Stimulated activated CD4-positive, alpha-beta T cell treated with anti-CD3 and anti-CD28 coated beads, Interleukin-15, amount 100 ng/mL, for 1 hour (primary cell): ENCODE data around the gene ADH6.
"Not testable (repeated sequence)": the region's sequence is repeated elsewhere in the genome, so short reads cannot be mapped to it uniquely, and the experiment has no call there.

Source experiments
- DNase-seq, 2 donors: peaks; one replicate each; pipeline ENCODE4 v3.0.0-alpha.2; 2020; ENCODE audit warnings: low read depth in 1 of 2, low spot score in 1 of 2

The ADH6 gene

DNA sequence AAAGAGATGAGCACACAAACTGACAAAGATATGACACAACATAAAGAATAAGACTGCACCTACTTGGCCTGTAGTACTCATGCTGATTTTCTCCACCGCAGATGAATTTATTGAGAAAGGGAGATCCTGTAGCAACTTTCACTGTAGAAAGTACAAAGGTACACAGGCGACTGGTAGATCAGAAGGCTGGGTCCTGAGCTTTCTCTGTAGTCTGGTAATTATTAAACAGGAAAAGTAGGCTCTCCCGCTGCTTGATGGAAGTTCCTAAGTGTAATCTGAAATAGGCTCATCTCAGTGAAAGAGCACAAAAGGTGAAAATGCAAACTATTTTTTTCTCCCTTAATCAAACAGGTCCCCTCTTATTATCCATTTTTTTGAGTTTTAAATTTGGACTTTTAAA is at the start of gene ADH6:
ADH6 (minus strand) TSS at position 175 of the 400 bp plus-strand sequence; CDS start at position 81, 94 bp downstream.
- DNase-seq: no peak

DNA sequence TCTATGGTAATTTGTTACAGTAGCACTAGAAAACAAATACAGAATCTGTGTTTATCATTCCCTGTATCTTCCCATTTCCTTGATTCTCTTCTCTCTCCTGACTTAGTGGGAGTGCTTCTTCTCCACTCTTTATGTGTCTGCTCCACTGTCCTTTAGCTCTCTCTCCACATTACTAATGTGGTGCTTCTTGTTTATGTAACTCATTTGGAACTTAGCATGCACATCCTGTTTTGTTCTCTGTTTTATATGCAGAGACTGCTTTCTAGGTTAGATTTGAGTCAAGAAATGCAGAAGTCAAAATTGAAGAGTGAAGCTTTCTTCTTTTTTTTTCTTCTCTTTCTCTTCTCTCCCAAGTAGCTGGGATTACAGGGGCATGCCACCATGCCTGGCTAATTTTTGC is 45.9 kb upstream of the ADH6 start:
- no peak for DNase-seq

DNA sequence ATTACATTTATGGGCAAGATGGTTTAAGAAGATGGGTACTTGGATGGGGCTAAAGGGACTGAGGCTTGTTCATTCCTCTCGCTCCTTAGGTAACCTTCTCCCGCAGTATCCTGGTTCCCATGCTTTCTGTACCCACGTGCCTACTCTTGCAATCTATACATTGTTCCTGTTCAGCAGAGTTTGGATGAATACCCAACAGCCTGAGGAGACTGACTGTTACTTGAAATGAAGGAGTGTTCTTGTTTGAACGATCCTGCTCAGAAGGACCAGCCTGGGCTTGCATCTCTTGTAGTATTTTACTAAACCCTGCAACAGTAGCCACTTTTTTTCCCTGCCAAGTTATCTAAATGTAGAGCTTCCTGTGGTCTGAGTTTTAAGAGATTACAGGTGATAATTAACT is 33.7 kb upstream of the ADH6 start:
- DNase-seq: no peak

DNA sequence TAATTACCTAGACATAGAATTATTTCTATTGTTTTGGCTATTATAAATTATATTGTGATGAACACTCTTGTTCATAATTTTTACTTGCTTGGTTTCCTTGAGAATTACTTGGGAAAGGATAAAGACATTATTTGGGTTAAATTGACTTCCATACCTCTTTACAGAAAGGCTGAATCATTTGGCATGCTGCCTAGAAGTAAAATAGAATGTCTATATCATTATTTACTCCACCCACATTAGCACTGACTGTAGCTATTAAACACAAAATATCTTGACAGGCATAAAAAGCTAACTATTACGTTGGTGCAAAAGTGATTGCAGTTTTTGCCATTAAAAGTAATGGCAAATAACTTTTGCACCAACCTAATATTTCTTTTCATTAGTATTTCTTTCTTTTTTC is 29.7 kb upstream of the ADH6 start:
- no peak for DNase-seq

DNA sequence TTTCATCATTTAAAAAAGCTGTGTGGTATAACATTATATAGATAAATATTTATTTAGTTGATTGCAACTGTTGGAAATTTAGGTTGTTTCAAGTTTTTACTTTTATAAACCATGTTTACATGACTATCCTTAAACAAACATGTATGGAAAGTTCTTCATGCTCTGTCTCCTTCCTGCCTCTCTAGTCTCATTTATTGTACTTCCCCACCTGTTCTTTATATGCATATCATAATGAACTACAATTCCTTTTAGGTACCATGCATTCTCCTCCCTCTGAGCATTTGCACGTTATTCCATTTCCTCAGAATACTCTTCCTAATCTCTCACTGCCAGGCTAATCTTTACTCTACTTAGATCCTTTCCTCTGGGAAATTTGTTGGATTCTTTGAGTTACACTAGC is 16.9 kb upstream of the ADH6 start:
- DNase-seq: no peak

DNA sequence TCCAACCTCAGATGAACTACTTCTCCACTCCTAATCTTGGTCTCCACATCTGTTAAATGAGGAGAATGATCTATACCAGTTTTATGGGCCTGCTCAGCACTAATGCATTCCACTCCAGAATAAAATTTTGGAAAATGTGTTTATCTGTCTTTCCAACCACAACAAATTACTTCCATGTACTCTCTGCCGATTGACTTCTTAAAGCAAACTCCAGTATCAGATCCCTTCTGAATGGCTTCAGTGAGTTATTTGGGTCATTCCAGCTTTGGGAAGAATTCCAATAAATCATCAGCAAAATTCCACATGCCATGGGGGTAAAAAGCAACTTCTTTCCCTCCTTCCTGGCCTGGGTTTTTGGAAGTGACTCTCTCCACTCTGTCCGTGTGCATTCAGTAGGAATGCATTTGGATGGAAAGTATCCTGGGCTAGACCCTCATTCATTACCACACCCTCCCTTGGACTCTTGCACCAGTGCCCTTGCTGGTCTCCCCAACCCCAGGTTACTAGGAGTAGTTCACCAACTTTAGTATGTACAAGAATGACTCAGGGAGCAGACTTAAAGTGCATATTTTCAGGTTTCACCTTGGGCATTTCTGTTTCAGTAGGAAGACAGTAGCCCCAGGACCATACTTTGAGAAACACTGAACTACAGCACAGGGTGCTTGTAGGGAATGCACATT is 15.4 kb upstream of the ADH6 start:
- DNase-seq: no peak

DNA sequence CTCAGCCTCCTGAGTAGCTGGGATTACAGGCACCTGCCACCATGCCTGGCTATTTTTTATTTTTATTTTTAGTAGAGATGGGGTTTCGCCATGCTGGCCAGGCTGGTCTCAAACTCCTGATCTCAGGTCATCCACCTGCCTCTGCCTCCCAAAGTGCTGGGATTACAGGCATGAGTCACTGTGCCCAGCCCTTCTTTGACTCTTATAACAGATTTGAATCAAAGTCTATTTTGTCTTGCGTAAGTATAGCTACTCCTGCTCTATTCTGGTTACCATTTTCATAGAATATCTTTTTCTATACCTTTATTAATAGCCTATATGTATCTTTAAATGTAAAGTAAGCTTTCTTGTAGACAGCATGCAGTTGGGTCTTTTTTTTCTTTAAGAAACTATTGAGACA is 14.4 kb upstream of the ADH6 start:
- DNase-seq: not testable (repeated sequence)

DNA sequence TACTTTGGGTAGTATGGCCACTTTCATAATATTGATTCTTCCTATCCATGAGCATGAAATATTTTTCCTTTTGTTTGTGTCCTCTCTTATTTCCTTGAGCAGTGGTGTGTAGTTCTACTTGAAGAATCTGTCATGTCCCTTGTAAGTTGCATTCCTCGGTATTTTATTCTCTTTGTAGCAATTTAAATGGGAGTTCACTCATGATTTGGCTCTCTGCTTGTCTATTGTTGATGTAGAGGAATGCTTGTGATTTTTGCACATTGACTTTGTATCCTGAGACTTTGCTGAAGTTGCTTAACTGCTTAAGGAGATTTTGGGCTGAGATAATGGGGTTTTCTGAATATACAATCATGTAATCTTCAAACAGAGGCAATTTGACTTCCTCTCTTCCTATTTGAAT is 9.7 kb upstream of the ADH6 start:
- not testable (repeated sequence) for DNase-seq

DNA sequence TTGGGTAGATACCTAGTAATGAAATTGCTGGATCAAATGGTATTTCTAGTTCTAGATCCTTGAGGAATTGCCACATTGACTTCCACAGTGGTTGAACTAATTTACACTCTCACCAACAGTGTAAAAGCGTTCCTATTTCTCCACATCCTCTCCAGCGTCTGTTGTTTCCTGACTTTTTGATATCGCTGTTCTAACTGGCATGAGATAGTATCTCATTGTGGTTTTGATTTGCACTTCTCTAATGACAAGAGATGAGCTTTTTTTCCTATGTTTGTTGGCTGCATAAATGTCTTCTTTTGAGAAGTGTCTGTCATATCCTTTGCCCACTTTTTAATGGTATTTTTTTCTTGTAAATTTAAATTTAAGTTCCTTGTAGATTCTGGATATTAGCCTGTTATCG is 8.6 kb upstream of the ADH6 start:
- not testable (repeated sequence) for DNase-seq

DNA sequence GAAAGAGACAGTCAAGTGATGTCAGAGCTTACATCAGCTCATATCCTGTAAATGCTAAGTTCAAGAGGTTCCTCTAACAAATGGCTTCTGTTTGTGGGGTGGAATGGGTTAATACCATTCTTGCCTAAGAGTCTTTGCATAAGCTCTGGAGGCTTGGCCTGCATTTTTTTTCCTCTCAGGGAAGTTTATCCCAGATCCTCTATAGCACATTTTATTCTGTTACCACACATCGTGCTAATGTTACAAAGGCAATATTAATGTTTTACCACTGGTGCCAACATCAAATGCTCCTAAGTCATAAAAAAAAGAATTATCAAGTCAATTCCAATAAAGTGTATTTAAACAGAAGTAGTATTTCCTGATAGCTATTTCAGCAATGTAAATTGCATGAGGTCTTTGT is 2.9 kb upstream of the ADH6 start:
- DNase-seq: no peak

DNA sequence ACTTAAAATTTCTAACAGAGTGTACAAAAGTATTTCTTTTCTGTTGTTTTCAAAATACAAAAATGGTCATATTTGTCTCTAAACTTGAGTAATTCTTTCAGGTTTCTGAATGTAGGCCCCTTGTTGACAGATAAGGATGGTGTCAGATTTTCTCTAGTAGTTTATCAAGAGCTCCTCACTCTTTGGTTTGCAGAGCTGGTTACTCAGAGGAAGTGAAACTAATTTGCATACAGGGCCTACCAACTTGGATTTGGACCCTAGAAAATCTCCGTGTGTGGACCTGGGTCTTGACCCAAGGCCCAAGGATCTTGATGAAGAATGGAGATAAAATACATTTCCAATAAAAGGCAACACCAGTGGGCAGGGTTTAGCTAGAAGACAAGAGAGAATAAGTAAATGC is 433 bp upstream of the ADH6 start:
- no peak for DNase-seq

DNA sequence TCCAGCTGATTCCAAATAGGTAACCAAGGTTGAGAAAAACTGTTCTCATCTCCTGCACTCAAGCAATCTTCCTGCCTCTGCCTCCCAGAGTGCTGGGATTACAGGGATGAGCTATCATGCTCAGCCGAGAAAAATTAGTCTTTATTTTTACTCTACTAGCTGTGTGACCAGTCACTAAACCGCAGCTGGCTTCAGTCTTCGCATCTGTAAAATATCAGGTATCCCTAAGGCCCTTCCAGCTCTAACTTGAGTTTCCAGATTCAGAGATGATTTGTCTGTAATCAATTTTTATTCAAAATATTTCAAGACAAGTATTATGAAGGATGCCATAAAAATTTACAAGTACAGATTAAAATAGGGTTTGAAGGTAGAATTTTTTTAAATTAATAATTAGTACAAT is 3.5 kb downstream of the ADH6 start:
- no peak for DNase-seq

DNA sequence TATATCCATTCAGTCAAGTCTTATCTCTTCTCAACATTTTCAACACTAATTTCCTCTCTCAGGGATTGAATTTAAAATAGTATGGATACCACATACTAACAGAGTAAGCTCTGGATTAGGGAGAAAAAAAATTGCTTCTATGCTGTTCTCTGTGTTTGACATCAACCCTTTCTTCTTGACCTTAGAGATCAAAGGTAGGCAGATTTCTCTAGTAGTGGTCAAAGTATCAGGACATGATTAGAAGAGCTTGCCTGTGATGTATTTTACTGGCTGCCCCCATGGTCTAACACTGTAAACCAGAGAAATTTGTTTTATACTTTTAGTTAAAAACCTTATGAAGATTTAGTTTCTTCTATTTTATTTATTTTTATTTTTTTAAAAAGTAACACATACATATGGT is 8.3 kb downstream of the ADH6 start:
- DNase-seq: no peak

DNA sequence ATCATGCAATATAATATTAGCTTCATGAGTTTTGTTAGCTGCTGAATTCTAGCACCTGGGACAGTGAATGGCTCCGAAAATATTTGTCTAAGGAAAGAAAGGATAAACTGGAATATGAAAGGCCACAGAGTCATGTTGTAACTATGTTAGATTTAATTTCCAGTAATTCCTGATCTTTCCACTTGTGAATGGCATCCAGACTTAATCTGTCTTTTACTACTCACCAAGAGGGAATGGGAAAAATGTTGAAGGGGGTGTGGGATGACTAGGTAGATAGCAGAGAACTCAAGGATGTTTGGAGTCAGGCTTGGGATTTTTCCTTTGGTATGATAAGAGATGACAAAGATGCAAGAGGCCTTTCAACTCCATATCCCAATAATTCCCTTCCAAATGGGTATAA is 9.4 kb downstream of the ADH6 start:
- no peak for DNase-seq

DNA sequence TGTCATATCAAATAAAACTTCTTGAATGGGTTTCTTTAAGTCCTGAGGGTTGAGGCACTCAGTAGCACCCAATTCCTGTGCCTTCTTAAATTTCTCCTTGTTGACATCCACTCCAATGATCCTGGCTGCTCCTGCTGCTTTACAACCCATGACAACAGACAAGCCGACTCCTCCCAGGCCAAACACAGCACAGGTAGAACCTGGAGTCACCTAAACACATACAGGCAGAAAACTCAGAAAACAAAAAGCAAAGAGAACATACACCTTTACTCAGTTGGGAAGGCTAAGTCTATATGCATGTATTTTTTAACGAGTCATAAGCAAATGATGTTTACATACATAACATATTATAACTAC is 10.3 kb downstream of the ADH6 start:
- no peak for DNase-seq

DNA sequence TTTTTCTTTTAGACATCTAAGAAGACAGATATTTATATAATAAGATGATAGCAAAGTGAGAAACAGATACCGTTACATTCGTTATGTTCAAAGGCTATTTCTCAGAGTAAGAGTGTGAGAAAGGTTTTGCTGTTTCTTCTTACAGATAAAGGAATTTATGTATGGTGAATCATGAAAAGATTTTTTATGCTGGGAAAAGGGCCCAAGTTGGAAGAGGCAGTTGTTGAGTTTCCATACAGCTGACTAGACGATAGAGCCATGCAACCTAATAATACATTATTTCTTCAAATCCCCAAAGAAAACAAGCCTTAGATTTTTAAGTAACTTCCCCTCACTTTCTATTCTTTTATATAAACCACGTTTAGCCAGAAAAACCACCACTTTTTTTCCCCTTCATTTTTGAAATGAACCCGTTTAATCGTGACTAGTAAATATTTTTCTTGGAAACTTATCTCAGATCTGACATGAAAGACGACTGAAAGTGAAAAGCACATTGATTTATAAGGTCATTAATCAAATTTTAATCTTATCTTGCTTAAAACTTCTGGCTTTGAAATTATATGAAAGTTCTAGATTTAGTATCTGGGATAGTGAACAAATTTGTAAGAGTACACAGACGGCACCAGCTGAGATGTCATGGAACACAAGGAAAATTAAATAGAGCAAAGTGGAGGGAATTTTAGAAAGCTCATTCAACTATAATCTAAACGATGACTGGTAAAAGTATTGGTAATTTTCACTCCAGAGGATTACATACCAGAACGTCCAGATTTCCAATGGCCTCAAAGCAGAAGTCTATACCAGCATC is 10.9 kb downstream of the ADH6 start:
- DNase-seq: no peak

DNA sequence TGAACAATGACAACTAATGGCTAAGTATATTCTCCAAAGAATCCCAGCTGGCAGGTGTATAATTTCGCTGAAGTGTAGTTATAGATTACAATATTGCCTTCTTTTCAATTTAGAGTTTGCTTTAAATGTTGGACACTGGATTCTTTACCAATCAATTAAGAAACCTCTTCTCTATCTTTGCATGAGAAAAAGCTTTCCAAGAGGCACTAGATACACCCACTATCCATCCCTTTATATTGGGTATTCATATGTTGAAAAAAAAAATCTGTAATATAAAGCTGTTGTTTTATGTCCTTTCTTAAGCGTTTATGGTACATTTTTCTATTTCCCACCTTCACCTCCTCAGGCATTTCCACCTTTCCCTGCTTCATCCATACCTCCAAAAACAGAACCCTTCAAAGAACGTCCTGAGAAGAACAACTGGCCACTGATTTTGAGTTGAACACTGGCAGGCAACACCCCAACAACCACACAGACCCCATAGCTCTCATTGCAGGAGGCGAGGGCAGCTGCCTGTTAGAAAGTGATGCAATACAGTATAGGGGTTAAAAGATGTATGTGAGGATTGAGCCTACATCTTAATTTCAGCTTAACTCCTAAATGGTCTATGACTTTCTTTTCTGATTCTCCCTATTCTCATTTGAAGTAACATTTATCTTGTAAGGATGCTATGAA is 11.8 kb downstream of the ADH6 start:
- DNase-seq: no peak

DNA sequence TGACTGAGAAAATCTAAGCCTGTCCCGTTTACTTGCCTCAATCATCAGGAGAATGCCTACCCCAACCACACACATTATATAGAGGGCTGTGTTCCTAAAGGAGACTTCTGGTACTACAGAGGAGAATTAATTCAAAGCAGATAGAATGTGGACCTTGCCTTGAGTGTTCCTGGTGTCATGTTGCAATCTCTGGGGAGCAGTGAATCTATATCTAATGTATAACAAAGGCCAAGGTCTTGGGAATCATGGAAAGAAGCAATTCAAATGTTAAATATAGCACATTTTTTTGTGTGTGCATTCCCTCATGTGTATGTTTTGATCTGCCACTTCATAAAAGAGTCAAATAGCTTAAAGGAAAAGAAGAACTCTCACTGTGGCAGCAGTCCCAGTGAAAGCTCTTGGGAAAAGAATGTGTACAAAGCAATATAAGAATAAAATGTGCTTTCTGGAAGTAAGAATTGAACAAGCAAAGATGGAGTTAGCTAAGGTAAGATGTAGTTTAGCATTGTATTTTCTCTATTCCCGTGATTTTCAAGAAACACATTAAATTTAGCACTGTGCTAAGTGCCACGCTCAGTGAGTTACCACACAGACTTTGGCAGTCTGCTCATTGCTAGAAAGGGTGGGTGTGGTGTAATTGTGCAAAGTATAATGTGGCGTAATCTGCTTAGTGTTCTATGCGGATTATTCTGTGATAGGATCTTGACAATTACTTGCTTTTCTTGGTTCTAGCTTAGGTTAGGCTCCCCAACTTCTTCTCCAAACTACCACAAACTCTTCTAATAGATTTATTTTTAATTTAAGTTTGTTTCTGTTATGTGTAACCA is 13.7 kb downstream of the ADH6 start:
- no peak for DNase-seq

DNA sequence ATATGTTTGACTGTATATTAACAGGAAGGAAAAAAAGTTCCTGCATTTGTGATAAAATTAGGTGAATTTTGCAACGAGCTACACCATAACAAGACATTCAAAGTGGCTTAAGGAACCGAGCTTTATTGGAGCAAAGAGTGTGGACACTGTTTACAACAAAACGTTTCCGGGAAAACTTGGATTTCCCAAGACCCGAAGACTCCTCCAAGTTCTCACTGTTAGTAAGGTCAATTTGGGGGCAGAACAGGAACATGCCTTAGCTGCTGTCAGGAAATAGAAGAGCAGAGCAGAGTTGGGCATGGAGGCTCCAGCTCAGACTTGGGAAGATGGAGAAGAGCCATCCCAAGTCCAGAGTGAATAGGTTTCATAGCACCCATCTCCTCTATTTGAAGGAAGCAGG is 16.5 kb downstream of the ADH6 start:
- no peak for DNase-seq

DNA sequence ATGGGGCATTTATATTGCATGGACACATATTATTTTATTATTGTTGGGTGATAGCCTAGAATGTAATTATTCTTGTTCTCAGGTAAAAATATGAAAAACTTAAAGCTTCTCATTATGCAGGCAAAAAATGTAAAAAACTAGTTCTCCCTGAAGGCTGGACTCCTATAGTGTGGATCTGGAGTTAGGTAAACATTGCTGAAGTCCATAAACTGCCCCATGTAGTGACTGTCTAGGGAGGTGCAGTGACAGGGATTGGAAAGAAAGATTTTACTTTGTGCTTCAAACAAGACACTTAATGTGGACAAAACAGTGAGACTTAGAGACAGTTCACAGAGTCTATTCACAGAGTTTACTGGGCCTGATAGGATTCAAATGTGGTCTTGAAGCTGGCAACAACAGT is 17.0 kb downstream of the ADH6 start:
- DNase-seq: no peak

DNA sequence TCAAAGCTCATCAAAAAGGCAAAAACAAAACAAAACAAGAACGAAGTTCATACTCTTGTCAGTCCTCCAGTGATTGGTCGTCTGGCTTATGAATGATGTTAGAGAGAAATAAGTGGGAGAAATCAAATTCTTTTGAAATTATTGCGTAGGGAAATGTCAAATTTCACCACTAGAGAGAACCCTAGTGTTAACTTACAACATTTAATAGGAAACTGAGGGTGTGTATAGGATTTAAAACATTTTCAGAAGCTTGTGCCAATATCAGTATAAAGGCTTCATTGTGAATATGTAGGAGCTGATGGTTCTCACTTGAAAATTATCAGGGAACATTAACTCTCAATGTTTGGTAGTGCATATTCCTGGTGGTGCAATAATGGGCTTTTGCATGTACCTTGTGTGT is 17.4 kb downstream of the ADH6 start:
- DNase-seq: no peak

DNA sequence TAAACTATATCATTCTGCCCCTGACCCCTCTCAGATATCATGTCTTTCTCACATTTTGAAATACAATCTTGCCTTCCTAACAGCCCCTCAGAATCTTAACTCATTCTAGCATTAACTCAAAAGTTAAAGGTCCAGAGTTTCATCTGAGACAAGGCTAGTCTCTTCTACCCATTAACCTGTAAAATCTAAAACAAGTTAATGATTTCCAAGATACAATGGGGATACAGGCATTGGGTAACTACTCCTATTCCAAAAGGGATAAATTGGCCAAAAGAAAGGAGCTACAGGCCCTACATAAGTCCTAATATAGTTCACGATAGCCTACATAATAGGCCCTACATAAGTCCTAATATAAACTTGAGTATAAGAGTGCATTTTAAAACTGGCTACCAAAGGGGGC is 18.9 kb downstream of the ADH6 start:
- DNase-seq: no peak
